ENCODE measurements around the gene PDGFRB. TPM values are rescaled to one million over a fixed set of nuclear protein-coding genes. Genes with fewer than 3 reads are reported as not detected.

The PDGFRB gene
- polyA plus RNA-seq, 1 experiment = 276 TPM

DNA sequence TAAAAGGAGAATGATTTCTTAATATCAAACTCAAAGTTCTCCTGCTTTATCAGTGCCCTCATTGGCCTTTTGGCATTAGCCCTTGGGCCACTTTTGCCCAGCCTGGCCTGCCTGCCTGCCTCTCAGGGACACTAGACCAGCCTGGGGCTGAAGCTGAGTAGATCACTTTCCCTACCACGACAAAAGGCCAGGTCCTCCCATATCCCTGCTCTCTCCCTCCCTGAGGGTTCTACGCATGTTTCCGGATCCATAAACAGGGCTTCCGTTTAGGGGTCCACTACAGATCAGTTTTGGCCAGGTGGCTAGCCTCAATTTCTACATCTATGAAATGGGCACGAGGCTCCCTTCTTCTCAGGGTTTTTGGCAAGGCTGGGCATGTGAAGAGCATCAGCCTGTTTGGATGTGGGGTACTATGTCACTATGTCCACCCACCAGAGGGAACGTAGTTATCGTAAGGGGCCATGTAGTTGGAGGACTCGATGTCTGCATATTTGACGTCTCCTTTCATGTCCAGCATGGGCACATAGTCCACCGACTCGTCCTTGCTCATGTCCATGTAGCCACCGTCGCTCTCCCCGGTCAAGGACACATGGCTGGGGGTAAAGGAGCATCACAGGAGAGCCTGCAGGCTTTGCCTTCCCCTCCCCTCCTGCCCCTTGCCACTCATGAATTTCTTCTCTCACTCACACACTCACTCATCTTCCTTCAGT lies 34.0 kb downstream of the PDGFRB start:
- peaks cover 88% of the 10 kb centered on the region for H3K36me3 ChIP-seq (ENCODE audit: control insufficient read depth, insufficient read depth, low read length)
- TF ChIP-seq, protein P1, sequence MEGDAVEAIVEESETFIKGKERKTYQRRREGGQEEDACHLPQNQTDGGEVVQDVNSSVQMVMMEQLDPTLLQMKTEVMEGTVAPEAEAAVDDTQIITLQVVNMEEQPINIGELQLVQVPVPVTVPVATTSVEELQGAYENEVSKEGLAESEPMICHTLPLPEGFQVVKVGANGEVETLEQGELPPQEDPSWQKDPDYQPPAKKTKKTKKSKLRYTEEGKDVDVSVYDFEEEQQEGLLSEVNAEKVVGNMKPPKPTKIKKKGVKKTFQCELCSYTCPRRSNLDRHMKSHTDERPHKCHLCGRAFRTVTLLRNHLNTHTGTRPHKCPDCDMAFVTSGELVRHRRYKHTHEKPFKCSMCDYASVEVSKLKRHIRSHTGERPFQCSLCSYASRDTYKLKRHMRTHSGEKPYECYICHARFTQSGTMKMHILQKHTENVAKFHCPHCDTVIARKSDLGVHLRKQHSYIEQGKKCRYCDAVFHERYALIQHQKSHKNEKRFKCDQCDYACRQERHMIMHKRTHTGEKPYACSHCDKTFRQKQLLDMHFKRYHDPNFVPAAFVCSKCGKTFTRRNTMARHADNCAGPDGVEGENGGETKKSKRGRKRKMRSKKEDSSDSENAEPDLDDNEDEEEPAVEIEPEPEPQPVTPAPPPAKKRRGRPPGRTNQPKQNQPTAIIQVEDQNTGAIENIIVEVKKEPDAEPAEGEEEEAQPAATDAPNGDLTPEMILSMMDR (IDR thresholded peaks at IDR 0.05; ENCODE audit: insufficient read depth, low read depth, low read length) = no peak
- no peaks in the 10 kb centered on the region for H3K27me3 ChIP-seq (ENCODE audit: control insufficient read depth, insufficient read depth, low read length)
- DNase-seq (ENCODE audit: low read depth) = no peak
- no peak overlapping the region for H3K4me3 ChIP-seq (ENCODE audit: low read depth, low read length)
- CTCF ChIA-PET = no interaction called here
- POLR2A ChIA-PET = no interaction called here

- CTCF ChIA-PET = interaction anchor here (0.9 kb wide), 1 partner anchor 9 kb away, joined by 3 read pairs; no protein-coding TSS in a partner anchor
- no peaks in the 10 kb centered on the region for H3K27me3 ChIP-seq (ENCODE audit: control insufficient read depth, insufficient read depth, low read length)
- peaks cover 84% of the 10 kb centered on the region for H3K36me3 ChIP-seq (ENCODE audit: control insufficient read depth, insufficient read depth, low read length)
- no peak overlapping the region for H3K4me3 ChIP-seq (ENCODE audit: low read depth, low read length)
- POLR2A ChIA-PET = no interaction called here
- no peak for DNase-seq (ENCODE audit: low read depth)
- TF ChIP-seq, protein P1 (IDR thresholded peaks at IDR 0.05; ENCODE audit: insufficient read depth, low read depth, low read length) = no peak
Measured at GRCh38 chr5:150120617-150121447, 34.8 kb downstream of the PDGFRB start.

DNA sequence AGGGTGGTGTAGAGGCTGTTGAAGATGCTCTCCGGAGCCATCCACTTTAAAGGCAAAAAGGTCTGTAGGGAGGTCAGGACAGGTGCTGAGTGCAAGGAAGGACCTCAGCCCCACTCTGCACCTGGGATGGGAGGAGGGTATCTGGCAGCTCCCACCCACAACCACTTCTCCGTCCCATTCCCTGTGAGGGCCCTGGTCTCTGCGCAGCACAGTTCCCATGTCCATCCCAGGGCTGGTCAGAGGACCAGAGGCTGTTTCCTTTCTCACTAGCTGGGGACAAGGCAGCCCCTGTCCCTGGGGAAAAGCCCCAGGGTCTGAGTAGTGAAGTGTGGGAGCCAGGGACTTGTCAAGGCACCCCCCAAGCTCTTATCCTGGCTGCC lies 35.6 kb downstream of the PDGFRB start:
- no peak overlapping the region for H3K4me3 ChIP-seq (ENCODE audit: low read depth, low read length)
- H3K36me3 ChIP-seq (ENCODE audit: control insufficient read depth, insufficient read depth, low read length) = peaks cover 83% of the 10 kb centered on the region
- ChIA-PET CTCF (interaction anchor here (2.2 kb wide), 1 partner anchor 11 kb away, joined by 8 read pairs; no protein-coding TSS in a partner anchor), POLR2A (no interaction called here)
- H3K27me3 ChIP-seq (ENCODE audit: control insufficient read depth, insufficient read depth, low read length) = no peaks in the 10 kb centered on the region
- TF ChIP-seq, protein P1 (IDR thresholded peaks at IDR 0.05; ENCODE audit: insufficient read depth, low read depth, low read length) = no peak
- no peak for DNase-seq (ENCODE audit: low read depth)

DNA sequence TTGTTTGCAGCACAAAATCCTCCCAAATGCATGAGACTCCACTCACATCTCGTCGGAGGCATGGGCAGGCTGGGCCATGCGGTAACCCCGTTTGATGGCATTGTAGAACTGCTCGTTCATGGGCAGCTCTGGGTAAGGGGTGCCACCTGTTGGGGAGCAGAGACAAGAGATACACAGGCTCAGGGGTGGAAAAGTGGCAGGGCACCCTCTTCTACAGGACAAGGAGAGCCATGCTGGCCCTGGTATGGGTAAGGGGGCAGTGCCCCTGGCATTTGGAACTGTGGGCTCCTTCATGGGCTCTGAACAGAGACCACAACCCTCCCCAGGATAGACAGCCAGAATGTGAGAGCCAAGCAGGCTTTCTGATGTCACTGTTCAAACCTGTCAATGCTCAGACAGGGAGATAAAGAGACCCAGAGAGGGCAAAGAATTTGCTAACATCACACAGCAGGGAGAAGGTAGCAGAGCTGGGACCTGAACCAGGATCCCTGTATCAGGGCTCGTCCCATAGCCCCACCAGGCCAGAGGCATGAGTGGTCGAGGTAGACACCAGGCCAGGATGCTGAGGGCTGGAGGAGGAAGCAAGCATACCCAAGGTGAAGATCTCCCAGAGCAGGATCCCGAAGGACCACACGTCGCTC lies 36.1 kb downstream of the PDGFRB start:
- TF ChIP-seq, protein P1 (IDR thresholded peaks at IDR 0.05; ENCODE audit: insufficient read depth, low read depth, low read length) = no peak
- no peak for DNase-seq (ENCODE audit: low read depth)
- Histone ChIP-seq H3K4me3 (ENCODE audit: low read depth, low read length) (no peak overlapping the region), H3K27me3 (ENCODE audit: control insufficient read depth, insufficient read depth, low read length) (no peaks in the 10 kb centered on the region), H3K36me3 (ENCODE audit: control insufficient read depth, insufficient read depth, low read length) (peaks cover 85% of the 10 kb centered on the region)
- ChIA-PET POLR2A (no interaction called here), CTCF (interaction anchor here (1.2 to 2.2 kb wide), 2 partner anchors 9 to 11 kb away, joined by 3 to 8 read pairs; no protein-coding TSS in a partner anchor)

Data from BJ (cell line).